Keratinocyte (primary cell): ENCODE data around the gene SYDE1. TPM values are rescaled to one million over a fixed set of nuclear protein-coding genes. Genes with fewer than 3 reads are reported as not detected.

Source experiments
- DNase-seq: peaks from one replicate; pipeline ENCODE4 v3.0.0-alpha.2; 2011; ENCODE audit warnings: low read depth, missing footprints, low spot score
- FAIRE-seq: peaks from 2 replicates; lab custom pipeline; 2011; peaks lifted over from hg19 to GRCh38; lab: Jason Lieb, UNC
- H2AFZ ChIP-seq: 2 replicates; pipeline ENCODE4 v1.6.0; 2012; ENCODE audit warnings: low read length, control low read depth, inconsistent platforms; ENCODE audit not compliant: control insufficient read depth
- H3K27ac ChIP-seq: 2 replicates; pipeline ENCODE4 v1.5.1; 2011; ENCODE audit warnings: low read length; ENCODE audit not compliant: control insufficient read depth, insufficient read depth
- H3K27me3 ChIP-seq: 3 replicates; pipeline ENCODE4 v1.6.0; 2011; ENCODE audit warnings: low read length; ENCODE audit not compliant: control insufficient read depth, insufficient read depth; ENCODE audit errors: extremely low read depth
- H3K36me3 ChIP-seq, 2 experiments: 2 replicates in 1 of 2; 3 replicates in 1 of 2; pipeline ENCODE4 v1.5.1; 2011; ENCODE audit warnings: low read length in 2 of 2, mild to moderate bottlenecking in 1 of 2; ENCODE audit not compliant: control insufficient read depth in 2 of 2, insufficient read depth in 2 of 2; ENCODE audit errors: extremely low read depth in 1 of 2
- H3K4me1 ChIP-seq: 3 replicates; pipeline ENCODE4 v1.5.1; 2011; ENCODE audit warnings: low read length; ENCODE audit not compliant: control insufficient read depth, insufficient read depth; ENCODE audit errors: extremely low read depth
- H3K4me2 ChIP-seq: 3 replicates; pipeline ENCODE4 v1.6.0; 2011; ENCODE audit warnings: low read depth, low read length; ENCODE audit not compliant: control insufficient read depth, insufficient read depth; ENCODE audit errors: extremely low read depth
- H3K4me3 ChIP-seq, 3 experiments: fragments of 200-600 bp in 1 of 3; sonication (generic) in 1 of 3; 2 replicates in 2 of 3; 3 replicates in 1 of 3; pipeline ENCODE4 v1.5.1; 2011 to 2016; ENCODE audit warnings: low read length in 3 of 3, mild to moderate bottlenecking in 3 of 3, control low read depth in 2 of 3, inconsistent platforms in 1 of 3, low read depth in 1 of 3, mixed read lengths in 1 of 3, mixed run types in 1 of 3, moderate library complexity in 1 of 3; ENCODE audit not compliant: control insufficient read depth in 2 of 3, insufficient read depth in 2 of 3; ENCODE audit errors: extremely low read depth in 1 of 3
- H3K79me2 ChIP-seq: 2 replicates; pipeline ENCODE4 v1.6.0; 2012; ENCODE audit warnings: low read length; ENCODE audit not compliant: control insufficient read depth, insufficient read depth
- H3K9ac ChIP-seq: 3 replicates; pipeline ENCODE4 v1.6.0; 2011; ENCODE audit warnings: low read length; ENCODE audit not compliant: control insufficient read depth, insufficient read depth; ENCODE audit errors: extremely low read depth
- H3K9me1 ChIP-seq: 3 replicates; pipeline ENCODE4 v1.6.0; 2011; ENCODE audit warnings: low read length; ENCODE audit not compliant: control insufficient read depth, insufficient read depth; ENCODE audit errors: extremely low read depth
- H3K9me3 ChIP-seq: 2 replicates; pipeline ENCODE4 v1.5.1; 2012; ENCODE audit warnings: low read depth, low read length; ENCODE audit not compliant: control insufficient read depth
- H4K20me1 ChIP-seq: 3 replicates; pipeline ENCODE4 v1.6.0; 2011; ENCODE audit warnings: low read length; ENCODE audit not compliant: control insufficient read depth, insufficient read depth; ENCODE audit errors: extremely low read depth
- EZH2 ChIP-seq: IDR thresholded peaks from one replicate; pipeline ENCODE4 v1.6.1; 2012; ENCODE audit warnings: inconsistent platforms, mild to moderate bottlenecking, low read length, moderate library complexity
- dilution Hi-C: fragments of 300-500 bp; cut with MboI; formaldehyde crosslinking; loops from one replicate; pipeline ENCODE4 v1.7.0; 2020; ENCODE audit warnings: low sequenced_read_pairs; ENCODE audit not compliant: extremely low pct_ligation_motif_present
- polyA plus RNA-seq, 5 experiments: library from polyadenylated mRNA; depleted of rRNA in 3 of 5; stranded (reverse) in 3 of 5; stranded (forward) in 1 of 5; unstranded in 1 of 5; fragments of >200 nt; gene quantifications; 1 replicate in 1 of 5; 2 replicates in 3 of 5; 3 replicates in 1 of 5; pipeline versions ENCODE4 v1.2.1 to v1.2.3, GENCODE V29; 2011 to 2012; ENCODE audit warnings: missing spikeins in 2 of 5, low read depth in 1 of 5, low replicate concordance in 1 of 5
- TF ChIP-seq, protein P1 (sequence below), 3 experiments: IDR thresholded peaks in 1 of 3; conservative IDR thresholded peaks in 1 of 3; optimal IDR thresholded peaks in 1 of 3; 2 replicates in 2 of 3; 3 replicates in 1 of 3; pipeline versions ENCODE3 to v1.5.1; 2011; ENCODE audit warnings: low read length in 3 of 3, mild to moderate bottlenecking in 3 of 3, moderate library complexity in 2 of 3, control low read depth in 1 of 3, inconsistent platforms in 1 of 3; ENCODE audit not compliant: insufficient read depth in 2 of 3; ENCODE audit errors: extremely low read depth in 1 of 3

Gene SYDE1
- polyA plus RNA-seq, 1 donor (not counting 4 experiments of a cell fraction or from before 2014, with no cell fraction given), result 5.8 TPM

DNA sequence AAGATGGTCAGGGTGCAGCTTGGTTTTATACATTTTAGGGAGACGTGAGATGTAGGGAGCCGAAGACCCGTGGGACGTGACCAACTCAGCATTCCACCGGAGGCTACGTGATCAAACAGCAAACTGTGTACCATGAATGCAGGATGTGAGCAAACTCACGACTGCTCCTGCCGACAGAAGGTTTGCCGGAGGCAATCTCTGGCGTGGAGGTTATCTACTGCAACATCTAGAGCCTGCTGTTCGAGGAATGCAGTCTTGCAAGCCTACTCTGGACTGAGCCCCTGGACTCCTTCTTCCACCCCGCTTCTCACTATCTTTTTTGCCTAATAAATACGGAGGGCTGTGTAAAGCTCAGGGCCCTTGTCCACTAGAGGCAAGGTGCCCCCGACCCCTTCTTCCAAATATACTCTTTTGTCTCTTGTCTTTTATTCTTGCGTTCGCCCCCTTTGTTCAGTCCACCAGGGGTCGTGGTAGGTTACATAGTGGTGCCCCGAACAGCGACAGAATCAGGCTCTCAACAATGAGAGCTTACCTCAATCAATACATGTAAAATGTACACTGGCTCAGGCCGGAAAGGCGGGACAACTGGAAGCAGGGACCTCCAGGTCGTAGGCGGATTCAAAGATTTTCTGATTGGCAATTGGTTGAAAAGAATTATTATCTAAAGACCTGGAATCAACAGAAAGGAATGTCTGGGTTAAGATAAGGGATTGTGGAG, 34.1 kb upstream of the SYDE1 start:
- Histone ChIP-seq H3K36me3 (no peaks in the 10 kb centered on the region), H3K27me3 (no peaks in the 10 kb centered on the region), H3K9me3 (no peaks in the 10 kb centered on the region), H4K20me1 (no peaks in the 10 kb centered on the region), H3K9me1 (no peaks in the 10 kb centered on the region), H3K79me2 (no peaks in the 10 kb centered on the region), H3K4me3 (no peak overlapping the region), H3K4me1 (peaks cover 26% of the 10 kb centered on the region), H3K9ac (peak overlapping the region; percentile 41), H3K4me2 (peak overlapping the region; percentile 11), H2AFZ (peak overlapping the region; percentile 51), H3K27ac (peak overlapping the region; percentile 49)
- peak; percentile 97 for FAIRE-seq
- TF ChIP-seq, protein P1, sequence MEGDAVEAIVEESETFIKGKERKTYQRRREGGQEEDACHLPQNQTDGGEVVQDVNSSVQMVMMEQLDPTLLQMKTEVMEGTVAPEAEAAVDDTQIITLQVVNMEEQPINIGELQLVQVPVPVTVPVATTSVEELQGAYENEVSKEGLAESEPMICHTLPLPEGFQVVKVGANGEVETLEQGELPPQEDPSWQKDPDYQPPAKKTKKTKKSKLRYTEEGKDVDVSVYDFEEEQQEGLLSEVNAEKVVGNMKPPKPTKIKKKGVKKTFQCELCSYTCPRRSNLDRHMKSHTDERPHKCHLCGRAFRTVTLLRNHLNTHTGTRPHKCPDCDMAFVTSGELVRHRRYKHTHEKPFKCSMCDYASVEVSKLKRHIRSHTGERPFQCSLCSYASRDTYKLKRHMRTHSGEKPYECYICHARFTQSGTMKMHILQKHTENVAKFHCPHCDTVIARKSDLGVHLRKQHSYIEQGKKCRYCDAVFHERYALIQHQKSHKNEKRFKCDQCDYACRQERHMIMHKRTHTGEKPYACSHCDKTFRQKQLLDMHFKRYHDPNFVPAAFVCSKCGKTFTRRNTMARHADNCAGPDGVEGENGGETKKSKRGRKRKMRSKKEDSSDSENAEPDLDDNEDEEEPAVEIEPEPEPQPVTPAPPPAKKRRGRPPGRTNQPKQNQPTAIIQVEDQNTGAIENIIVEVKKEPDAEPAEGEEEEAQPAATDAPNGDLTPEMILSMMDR (optimal IDR thresholded peaks at IDR 0.05 in 1 of 3, IDR thresholded peaks at IDR 0.05 in 1 of 3, conservative IDR thresholded peaks at IDR 0.05 in 1 of 3; ENCODE audit: extremely low read depth in 1 of 3, insufficient read depth in 2 of 3, low read length in 3 of 3), result no peak
- TF ChIP-seq EZH2, result no peak
- peak; percentile 84 for DNase-seq
- dilution Hi-C loops, result no loop called here

DNA sequence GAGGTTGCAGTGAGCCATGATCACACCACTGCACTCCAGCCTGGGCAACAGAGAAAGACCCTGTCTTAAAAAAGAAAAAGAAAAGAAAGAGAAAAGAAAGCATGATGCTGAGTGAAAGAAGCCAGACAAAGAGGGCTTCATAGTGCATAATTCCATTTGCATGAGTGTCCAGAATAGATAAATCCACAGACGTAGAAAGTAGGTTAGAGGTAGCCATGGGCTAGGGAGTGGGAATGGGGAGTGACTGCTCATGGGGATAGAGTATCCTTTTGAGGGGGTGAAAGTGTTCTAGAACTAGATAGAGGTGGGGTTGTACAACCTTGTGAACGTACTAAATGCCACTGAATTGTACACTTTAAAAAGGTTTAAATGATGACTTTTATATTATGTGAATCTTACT, 32.8 kb upstream of the SYDE1 start:
- peak overlapping the region; percentile 22 for H3K4me2 ChIP-seq
- H4K20me1 ChIP-seq, result no peaks in the 10 kb centered on the region
- no peak overlapping the region for H3K27ac ChIP-seq
- FAIRE-seq, result no peak
- H3K4me3 ChIP-seq, result no peak overlapping the region
- no peaks in the 10 kb centered on the region for H3K36me3 ChIP-seq
- H3K4me1 ChIP-seq, result peaks cover 26% of the 10 kb centered on the region
- DNase-seq, result no peak
- H3K27me3 ChIP-seq, result no peaks in the 10 kb centered on the region
- no peaks in the 10 kb centered on the region for H3K9me3 ChIP-seq
- no peaks in the 10 kb centered on the region for H3K9me1 ChIP-seq
- dilution Hi-C loops, result no loop called here
- H2AFZ ChIP-seq, result no peak overlapping the region
- H3K79me2 ChIP-seq, result no peaks in the 10 kb centered on the region
- no peak for TF ChIP-seq EZH2
- TF ChIP-seq, protein P1 (optimal IDR thresholded peaks at IDR 0.05 in 1 of 3, IDR thresholded peaks at IDR 0.05 in 1 of 3, conservative IDR thresholded peaks at IDR 0.05 in 1 of 3; ENCODE audit: extremely low read depth in 1 of 3, insufficient read depth in 2 of 3, low read length in 3 of 3), result no peak
- no peak overlapping the region for H3K9ac ChIP-seq
